Measurements from ENCODE around the gene STAP2. TPM values are rescaled to one million over a fixed set of nuclear protein-coding genes. Genes with fewer than 3 reads are reported as not detected.
A peak's percentile ranks its signal among the peaks of the same experiment; 100 is the strongest.

Gene STAP2
- total and polyA plus RNA-seq, 10 of the 15 experiments (the other 5 are each of a cell fraction or from before 2014, with no cell fraction given): 0.84 to 22.4 (median 15.2) TPM

DNA sequence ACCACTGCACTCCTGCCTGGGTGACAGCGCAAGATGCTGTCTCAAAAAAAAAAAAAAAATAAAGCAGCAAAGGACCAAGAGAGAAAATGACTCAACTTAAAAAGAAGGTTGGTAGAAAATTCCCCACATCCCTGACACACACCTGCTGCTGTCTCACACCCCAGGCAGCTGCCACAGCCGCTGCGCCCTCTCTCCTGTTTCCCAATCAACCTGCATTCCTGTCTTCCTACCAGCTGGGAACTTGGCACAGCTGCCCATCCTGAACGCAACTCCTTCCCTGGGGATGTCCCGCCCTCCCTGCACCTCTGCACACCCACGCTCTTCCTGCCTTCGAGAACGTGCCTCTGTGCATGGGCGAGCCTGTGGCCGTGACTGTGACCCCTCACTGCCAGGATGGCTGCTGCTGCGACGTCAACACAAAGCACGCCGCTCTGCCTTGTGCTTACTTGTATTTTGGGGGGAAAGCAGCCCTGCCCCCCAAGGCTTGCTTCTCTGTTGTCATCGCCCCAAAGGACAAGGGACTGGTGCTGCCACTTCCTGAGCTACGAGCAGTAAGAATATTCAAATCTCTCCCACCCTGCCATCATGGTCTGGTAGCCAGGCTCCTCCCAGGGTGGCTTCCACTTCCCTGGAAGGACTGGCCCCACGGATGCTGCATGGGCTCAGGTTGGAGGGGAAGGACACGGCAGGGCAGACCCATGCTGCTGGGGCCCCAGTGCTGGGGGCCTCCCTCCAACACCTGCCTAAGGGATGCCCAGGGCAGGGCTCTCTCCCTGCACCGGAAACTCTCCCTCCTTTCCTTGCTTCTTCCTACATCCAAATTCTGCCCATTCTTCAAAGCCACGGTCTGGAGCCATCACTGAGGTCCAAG lies 41.0 kb upstream of the STAP2 start (continued):
- TF ChIP-seq, protein P1, sequence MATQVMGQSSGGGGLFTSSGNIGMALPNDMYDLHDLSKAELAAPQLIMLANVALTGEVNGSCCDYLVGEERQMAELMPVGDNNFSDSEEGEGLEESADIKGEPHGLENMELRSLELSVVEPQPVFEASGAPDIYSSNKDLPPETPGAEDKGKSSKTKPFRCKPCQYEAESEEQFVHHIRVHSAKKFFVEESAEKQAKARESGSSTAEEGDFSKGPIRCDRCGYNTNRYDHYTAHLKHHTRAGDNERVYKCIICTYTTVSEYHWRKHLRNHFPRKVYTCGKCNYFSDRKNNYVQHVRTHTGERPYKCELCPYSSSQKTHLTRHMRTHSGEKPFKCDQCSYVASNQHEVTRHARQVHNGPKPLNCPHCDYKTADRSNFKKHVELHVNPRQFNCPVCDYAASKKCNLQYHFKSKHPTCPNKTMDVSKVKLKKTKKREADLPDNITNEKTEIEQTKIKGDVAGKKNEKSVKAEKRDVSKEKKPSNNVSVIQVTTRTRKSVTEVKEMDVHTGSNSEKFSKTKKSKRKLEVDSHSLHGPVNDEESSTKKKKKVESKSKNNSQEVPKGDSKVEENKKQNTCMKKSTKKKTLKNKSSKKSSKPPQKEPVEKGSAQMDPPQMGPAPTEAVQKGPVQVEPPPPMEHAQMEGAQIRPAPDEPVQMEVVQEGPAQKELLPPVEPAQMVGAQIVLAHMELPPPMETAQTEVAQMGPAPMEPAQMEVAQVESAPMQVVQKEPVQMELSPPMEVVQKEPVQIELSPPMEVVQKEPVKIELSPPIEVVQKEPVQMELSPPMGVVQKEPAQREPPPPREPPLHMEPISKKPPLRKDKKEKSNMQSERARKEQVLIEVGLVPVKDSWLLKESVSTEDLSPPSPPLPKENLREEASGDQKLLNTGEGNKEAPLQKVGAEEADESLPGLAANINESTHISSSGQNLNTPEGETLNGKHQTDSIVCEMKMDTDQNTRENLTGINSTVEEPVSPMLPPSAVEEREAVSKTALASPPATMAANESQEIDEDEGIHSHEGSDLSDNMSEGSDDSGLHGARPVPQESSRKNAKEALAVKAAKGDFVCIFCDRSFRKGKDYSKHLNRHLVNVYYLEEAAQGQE (IDR thresholded peaks at IDR 0.05; ENCODE audit: low read depth, low read length): no peak
- TF ChIP-seq LARP7 (IDR thresholded peaks at IDR 0.05) (0 out of 2 replicates have a peak, but pooled peaks have one; percentile 25), BCL11A (IDR thresholded peaks at IDR 0.05; ENCODE audit: low read depth, low read length) (peak; percentile 34; the same call in 1 of the 2 replicates), E4F1 (IDR thresholded peaks at IDR 0.05; ENCODE audit: borderline replicate concordance, partially characterized antibody) (no peak), MYB (IDR thresholded peaks at IDR 0.05; ENCODE audit: borderline replicate concordance, low read depth, low read length) (no peak), BMI1 (IDR thresholded peaks at IDR 0.05; ENCODE audit: borderline replicate concordance) (no peak), NFXL1 (IDR thresholded peaks at IDR 0.05; ENCODE audit: borderline replicate concordance) (no peak), ZNF217 (IDR thresholded peaks at IDR 0.05) (no peak)
- TF ChIP-seq, protein P2, sequence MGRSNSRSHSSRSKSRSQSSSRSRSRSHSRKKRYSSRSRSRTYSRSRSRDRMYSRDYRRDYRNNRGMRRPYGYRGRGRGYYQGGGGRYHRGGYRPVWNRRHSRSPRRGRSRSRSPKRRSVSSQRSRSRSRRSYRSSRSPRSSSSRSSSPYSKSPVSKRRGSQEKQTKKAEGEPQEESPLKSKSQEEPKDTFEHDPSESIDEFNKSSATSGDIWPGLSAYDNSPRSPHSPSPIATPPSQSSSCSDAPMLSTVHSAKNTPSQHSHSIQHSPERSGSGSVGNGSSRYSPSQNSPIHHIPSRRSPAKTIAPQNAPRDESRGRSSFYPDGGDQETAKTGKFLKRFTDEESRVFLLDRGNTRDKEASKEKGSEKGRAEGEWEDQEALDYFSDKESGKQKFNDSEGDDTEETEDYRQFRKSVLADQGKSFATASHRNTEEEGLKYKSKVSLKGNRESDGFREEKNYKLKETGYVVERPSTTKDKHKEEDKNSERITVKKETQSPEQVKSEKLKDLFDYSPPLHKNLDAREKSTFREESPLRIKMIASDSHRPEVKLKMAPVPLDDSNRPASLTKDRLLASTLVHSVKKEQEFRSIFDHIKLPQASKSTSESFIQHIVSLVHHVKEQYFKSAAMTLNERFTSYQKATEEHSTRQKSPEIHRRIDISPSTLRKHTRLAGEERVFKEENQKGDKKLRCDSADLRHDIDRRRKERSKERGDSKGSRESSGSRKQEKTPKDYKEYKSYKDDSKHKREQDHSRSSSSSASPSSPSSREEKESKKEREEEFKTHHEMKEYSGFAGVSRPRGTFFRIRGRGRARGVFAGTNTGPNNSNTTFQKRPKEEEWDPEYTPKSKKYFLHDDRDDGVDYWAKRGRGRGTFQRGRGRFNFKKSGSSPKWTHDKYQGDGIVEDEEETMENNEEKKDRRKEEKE (IDR thresholded peaks at IDR 0.05): no peak
- TF ChIP-seq, protein P3, sequence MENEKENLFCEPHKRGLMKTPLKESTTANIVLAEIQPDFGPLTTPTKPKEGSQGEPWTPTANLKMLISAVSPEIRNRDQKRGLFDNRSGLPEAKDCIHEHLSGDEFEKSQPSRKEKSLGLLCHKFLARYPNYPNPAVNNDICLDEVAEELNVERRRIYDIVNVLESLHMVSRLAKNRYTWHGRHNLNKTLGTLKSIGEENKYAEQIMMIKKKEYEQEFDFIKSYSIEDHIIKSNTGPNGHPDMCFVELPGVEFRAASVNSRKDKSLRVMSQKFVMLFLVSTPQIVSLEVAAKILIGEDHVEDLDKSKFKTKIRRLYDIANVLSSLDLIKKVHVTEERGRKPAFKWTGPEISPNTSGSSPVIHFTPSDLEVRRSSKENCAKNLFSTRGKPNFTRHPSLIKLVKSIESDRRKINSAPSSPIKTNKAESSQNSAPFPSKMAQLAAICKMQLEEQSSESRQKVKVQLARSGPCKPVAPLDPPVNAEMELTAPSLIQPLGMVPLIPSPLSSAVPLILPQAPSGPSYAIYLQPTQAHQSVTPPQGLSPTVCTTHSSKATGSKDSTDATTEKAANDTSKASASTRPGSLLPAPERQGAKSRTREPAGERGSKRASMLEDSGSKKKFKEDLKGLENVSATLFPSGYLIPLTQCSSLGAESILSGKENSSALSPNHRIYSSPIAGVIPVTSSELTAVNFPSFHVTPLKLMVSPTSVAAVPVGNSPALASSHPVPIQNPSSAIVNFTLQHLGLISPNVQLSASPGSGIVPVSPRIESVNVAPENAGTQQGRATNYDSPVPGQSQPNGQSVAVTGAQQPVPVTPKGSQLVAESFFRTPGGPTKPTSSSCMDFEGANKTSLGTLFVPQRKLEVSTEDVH (IDR thresholded peaks at IDR 0.05; ENCODE audit: low read depth, partially characterized antibody): no peak
- TF ChIP-seq, protein P4, sequence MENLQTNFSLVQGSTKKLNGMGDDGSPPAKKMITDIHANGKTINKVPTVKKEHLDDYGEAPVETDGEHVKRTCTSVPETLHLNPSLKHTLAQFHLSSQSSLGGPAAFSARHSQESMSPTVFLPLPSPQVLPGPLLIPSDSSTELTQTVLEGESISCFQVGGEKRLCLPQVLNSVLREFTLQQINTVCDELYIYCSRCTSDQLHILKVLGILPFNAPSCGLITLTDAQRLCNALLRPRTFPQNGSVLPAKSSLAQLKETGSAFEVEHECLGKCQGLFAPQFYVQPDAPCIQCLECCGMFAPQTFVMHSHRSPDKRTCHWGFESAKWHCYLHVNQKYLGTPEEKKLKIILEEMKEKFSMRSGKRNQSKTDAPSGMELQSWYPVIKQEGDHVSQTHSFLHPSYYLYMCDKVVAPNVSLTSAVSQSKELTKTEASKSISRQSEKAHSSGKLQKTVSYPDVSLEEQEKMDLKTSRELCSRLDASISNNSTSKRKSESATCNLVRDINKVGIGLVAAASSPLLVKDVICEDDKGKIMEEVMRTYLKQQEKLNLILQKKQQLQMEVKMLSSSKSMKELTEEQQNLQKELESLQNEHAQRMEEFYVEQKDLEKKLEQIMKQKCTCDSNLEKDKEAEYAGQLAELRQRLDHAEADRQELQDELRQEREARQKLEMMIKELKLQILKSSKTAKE (IDR thresholded peaks at IDR 0.05; ENCODE audit: low read depth, poor library complexity, severe bottlenecking): peak; percentile 33
- TF ChIP-seq, protein P5, sequence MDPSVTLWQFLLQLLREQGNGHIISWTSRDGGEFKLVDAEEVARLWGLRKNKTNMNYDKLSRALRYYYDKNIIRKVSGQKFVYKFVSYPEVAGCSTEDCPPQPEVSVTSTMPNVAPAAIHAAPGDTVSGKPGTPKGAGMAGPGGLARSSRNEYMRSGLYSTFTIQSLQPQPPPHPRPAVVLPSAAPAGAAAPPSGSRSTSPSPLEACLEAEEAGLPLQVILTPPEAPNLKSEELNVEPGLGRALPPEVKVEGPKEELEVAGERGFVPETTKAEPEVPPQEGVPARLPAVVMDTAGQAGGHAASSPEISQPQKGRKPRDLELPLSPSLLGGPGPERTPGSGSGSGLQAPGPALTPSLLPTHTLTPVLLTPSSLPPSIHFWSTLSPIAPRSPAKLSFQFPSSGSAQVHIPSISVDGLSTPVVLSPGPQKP (IDR thresholded peaks at IDR 0.05; ENCODE audit: low read depth, low read length): no peak

Data from GM12878 (cell line).